ENCODE data around the gene AACS. TPM values are rescaled to one million over a fixed set of nuclear protein-coding genes. Genes with fewer than 3 reads are reported as not detected.

The AACS gene
- total and polyA plus RNA-seq, 10 of the 15 experiments (the other 5 are each of a cell fraction or from before 2014, with no cell fraction given): 10.1 to 34.0 (median 21.1) TPM

GRCh38 chr12:125151284-125151683, 86.0 kb downstream of the AACS start:
- intact Hi-C loops (cut with micrococcal nuclease; ENCODE audit: unreplicated experiment): no loop called here
- SMC1A ChIA-PET (ENCODE audit: uncharacterized antibody, unreplicated experiment): no interaction called here
- POLR2A ChIA-PET: no interaction called here
- no peaks in the 10 kb centered on the region for H3K27me3 ChIP-seq (replicated peaks in 1 of 2; ENCODE audit: control insufficient read depth in 2 of 2, insufficient read depth in 2 of 2, low read length in 1 of 2)
- no peak for ATAC-seq
- no peaks in the 10 kb centered on the region for H4K20me1 ChIP-seq (ENCODE audit: control insufficient read depth, insufficient read depth)
- no peaks in the 10 kb centered on the region; the same call in 2 of the 3 replicates for H3K9me3 ChIP-seq (replicated peaks; ENCODE audit: control insufficient read depth, insufficient read depth, low read length)
- in situ Hi-C loops (cut with MboI): no loop called here
- peaks cover 25% of the 10 kb centered on the region for H3K4me1 ChIP-seq (ENCODE audit: control insufficient read depth, insufficient read depth, low read length)
- no peak overlapping the region for H2AFZ ChIP-seq (ENCODE audit: control insufficient read depth, low read depth, low read length)
- no peaks in the 10 kb centered on the region for H3K36me3 ChIP-seq (ENCODE audit: control insufficient read depth in 2 of 2, insufficient read depth in 2 of 2, low read length in 1 of 2)
- no TSS peak for BruUV-seq (replicated peaks)
- FAIRE-seq: no peak
- DNase-seq (ENCODE audit: low read depth, low spot score): no peak
- RAD21 ChIA-PET (ENCODE audit: unreplicated experiment): no interaction called here
- CTCF ChIA-PET: no interaction called here
- H3K27ac ChIP-seq (ENCODE audit: control insufficient read depth, insufficient read depth): no peak overlapping the region
- H3K79me2 ChIP-seq (ENCODE audit: control insufficient read depth, insufficient read depth, low read length): no peaks in the 10 kb centered on the region
- no peak overlapping the region for H3K4me2 ChIP-seq (ENCODE audit: control insufficient read depth, insufficient read depth)
- no peak overlapping the region for H3K9ac ChIP-seq (ENCODE audit: control insufficient read depth, insufficient read depth, low read length)
- 94% methylated on average over 9 of the region's 9 CpGs for WGBS (ENCODE audit: insufficient coverage, insufficient replicate concordance, low lambda C conversion rate, missing lambda C conversion rate)
- H3K4me3 ChIP-seq: no peak overlapping the region
- no peak for TF ChIP-seq E4F1 (IDR thresholded peaks at IDR 0.05; ENCODE audit: borderline replicate concordance, partially characterized antibody)
- TF ChIP-seq HCFC1 (IDR thresholded peaks at IDR 0.05; ENCODE audit: low read length): no peak
- TF ChIP-seq MYC (IDR thresholded peaks at IDR 0.05; ENCODE audit: insufficient read depth, insufficient read length, insufficient replicate concordance, low read length, severe bottlenecking): no peak
- TF ChIP-seq SMARCA5 (IDR thresholded peaks at IDR 0.05): no peak
- no peak for TF ChIP-seq PBX3 (IDR thresholded peaks at IDR 0.05; ENCODE audit: insufficient replicate concordance, low read depth, low read length)
- TF ChIP-seq MEF2A (IDR thresholded peaks at IDR 0.05; ENCODE audit: insufficient read depth, low read depth, low read length): no peak
- TF ChIP-seq SMAD5 (IDR thresholded peaks at IDR 0.05; ENCODE audit: low read depth): no peak
- no peak for TF ChIP-seq RUNX3 (IDR thresholded peaks at IDR 0.05; ENCODE audit: low read length)
